Coronary artery (tissue), 2 donors: ENCODE measurements around the gene MGMT.

ENCODE experiments used
- DNase-seq: peaks from one replicate; pipeline ENCODE4 v3.0.0-alpha.2; 2017; ENCODE audit warnings: low spot score
- H3K27ac ChIP-seq, 2 donors: fragments of 200-600 bp; sonication (generic); one replicate each; pipeline ENCODE4 v1.5.1; 2016 to 2019
- H3K4me3 ChIP-seq: fragments of 200-600 bp; sonication (generic); 2 replicates; pipeline ENCODE4 v1.5.1; 2016; ENCODE audit warnings: mild to moderate bottlenecking, moderate library complexity
- TF ChIP-seq, protein P1 (sequence below): fragments of 200-600 bp; sonication (generic); IDR thresholded peaks from one replicate; pipeline ENCODE4 v1.5.1; 2019; ENCODE audit warnings: antibody characterized with exemption

MGMT gene

GRCh38 chr10:129523031-129523722 lies 56.1 kb downstream of the MGMT start:
- no peak for DNase-seq
- no peak overlapping the region for H3K4me3 ChIP-seq
- H3K27ac ChIP-seq: no peak overlapping the region
- TF ChIP-seq, protein P1, sequence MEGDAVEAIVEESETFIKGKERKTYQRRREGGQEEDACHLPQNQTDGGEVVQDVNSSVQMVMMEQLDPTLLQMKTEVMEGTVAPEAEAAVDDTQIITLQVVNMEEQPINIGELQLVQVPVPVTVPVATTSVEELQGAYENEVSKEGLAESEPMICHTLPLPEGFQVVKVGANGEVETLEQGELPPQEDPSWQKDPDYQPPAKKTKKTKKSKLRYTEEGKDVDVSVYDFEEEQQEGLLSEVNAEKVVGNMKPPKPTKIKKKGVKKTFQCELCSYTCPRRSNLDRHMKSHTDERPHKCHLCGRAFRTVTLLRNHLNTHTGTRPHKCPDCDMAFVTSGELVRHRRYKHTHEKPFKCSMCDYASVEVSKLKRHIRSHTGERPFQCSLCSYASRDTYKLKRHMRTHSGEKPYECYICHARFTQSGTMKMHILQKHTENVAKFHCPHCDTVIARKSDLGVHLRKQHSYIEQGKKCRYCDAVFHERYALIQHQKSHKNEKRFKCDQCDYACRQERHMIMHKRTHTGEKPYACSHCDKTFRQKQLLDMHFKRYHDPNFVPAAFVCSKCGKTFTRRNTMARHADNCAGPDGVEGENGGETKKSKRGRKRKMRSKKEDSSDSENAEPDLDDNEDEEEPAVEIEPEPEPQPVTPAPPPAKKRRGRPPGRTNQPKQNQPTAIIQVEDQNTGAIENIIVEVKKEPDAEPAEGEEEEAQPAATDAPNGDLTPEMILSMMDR: no peak

- TF ChIP-seq, protein P1: no peak
- no peak overlapping the region for H3K27ac ChIP-seq
- H3K4me3 ChIP-seq: no peak overlapping the region
- DNase-seq: no peak
These were observed 56.8 kb downstream of the MGMT start for GRCh38 chr10:129523723-129524316.

DNA sequence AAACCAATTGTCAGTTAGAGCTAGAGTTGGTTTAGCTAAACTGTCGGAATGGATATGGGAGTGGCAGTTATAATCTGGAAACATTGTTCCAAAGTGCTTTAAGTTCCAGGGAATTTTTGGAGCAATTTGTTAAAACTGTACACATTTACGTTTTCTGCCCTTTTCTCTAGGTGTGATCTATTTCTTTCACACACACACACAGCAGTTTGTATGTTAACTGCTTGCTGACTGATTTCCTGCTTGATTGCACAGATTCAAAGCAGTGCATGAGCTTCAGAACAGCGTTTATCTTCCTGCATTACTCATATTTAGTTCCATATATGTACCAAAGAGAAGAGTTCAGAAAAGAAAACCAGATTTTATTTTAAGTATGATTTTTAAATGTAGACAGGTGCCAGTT lies 57.9 kb downstream of the MGMT start:
- TF ChIP-seq, protein P1: no peak
- H3K4me3 ChIP-seq: no peak overlapping the region

GRCh38 chr10:129525401-129525801 lies 58.4 kb downstream of the MGMT start:
- Histone ChIP-seq H3K27ac (no peak overlapping the region), H3K4me3 (peak overlapping the region; percentile 36)
- TF ChIP-seq, protein P1: no peak
- DNase-seq: no peak

More for the DNA sequence above, 57.9 kb downstream of the MGMT start:
- no peak for DNase-seq
- H3K27ac ChIP-seq: no peak overlapping the region

DNA sequence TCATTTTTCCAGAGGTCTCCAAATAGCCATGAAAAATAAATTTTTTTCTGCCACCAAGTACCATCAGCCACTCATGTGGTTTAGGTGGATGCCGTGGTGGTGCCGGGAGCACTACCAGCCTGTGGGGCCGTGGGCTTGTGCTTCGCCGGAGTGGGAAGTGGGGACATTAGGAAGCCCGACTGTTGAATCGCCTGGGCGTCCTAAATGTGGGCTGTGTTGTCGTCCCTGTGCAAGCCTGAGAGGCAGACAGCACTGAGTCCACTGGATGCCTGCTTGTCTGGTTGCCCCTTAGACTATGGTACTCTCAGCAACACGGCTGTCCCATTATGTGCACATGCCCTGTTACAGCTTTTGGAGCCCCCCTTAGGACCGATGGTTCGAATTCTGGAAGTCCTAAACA lies 59.9 kb downstream of the MGMT start:
- TF ChIP-seq, protein P1: no peak
- no peak for DNase-seq
- H3K27ac ChIP-seq: no peak overlapping the region
- no peak overlapping the region for H3K4me3 ChIP-seq

DNA sequence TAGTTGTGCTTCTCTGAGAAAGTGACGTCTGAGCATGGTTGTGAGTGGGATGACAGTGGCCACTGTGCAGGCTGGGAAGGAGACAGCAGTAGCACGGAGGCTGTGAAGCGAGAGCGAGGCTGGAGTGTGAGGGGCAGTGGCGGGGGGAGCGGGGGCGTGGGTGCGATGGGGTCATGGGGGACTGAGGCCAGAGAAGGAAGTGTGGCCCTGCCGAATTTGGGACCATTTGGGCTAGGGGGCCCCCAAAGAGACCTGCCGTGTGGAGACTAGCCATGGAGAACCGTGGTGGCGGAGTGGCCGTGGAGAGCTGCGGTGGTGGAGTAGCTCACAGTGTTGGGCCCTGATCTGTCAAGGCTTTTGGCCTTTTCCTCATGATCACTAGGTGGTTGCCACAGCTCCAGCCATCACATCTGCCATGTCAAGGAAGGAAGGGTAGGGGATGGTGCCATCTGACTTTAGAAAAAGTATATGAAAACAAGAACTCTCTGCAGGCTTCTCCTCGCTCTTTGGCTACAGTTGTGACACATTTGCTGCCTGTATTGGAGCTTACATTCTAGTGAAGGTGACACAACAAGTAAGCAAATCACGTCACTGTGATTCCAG lies 61.4 kb downstream of the MGMT start:
- DNase-seq: no peak
- Histone ChIP-seq H3K4me3 (no peak overlapping the region), H3K27ac (no peak overlapping the region)
- TF ChIP-seq, protein P1: no peak

- H3K4me3 ChIP-seq: no peak overlapping the region
- DNase-seq: no peak
- TF ChIP-seq, protein P1: no peak
- no peak overlapping the region for H3K27ac ChIP-seq
These were observed 63.5 kb downstream of the MGMT start for GRCh38 chr10:129530581-129530980.
